LNCaP clone FGC (cell line): ENCODE data around the gene JAG1.

Experiments
- DNase-seq: peaks from one replicate; pipeline ENCODE4 v3.0.0-alpha.2; 2011; ENCODE audit warnings: low read depth
- H3K4me3 ChIP-seq: 2 replicates; pipeline ENCODE4 v1.5.1; 2011; ENCODE audit warnings: mild to moderate bottlenecking, low read depth, low read length, control low read depth
- CTCF ChIP-seq: IDR thresholded peaks from 2 replicates; pipeline ENCODE4 v1.5.1; 2012; ENCODE audit warnings: mild to moderate bottlenecking; ENCODE audit not compliant: control insufficient read depth, insufficient read depth; ENCODE audit errors: extremely low read depth

The JAG1 gene

GRCh38 chr20:10649080-10649796 lies 24.6 kb downstream of the JAG1 start:
- H3K4me3 ChIP-seq, result no peak overlapping the region
- no peak for TF ChIP-seq CTCF
- DNase-seq, result no peak

- no peak overlapping the region for H3K4me3 ChIP-seq
- TF ChIP-seq CTCF, result no peak
- no peak for DNase-seq
Observed at GRCh38 chr20:10648651-10649050, 25.1 kb downstream of the JAG1 start.

- no peak for TF ChIP-seq CTCF
- no peak for DNase-seq
- no peak overlapping the region for H3K4me3 ChIP-seq
Observed at GRCh38 chr20:10647909-10648308, 25.9 kb downstream of the JAG1 start.

- DNase-seq, result no peak
- H3K4me3 ChIP-seq, result no peak overlapping the region
- TF ChIP-seq CTCF, result peak; percentile 50
Observed at GRCh38 chr20:10647471-10647870, 26.3 kb downstream of the JAG1 start.

- DNase-seq, result no peak
- no peak overlapping the region for H3K4me3 ChIP-seq
- TF ChIP-seq CTCF, result no peak
Observed at GRCh38 chr20:10646886-10647420, 26.8 kb downstream of the JAG1 start.

GRCh38 chr20:10646006-10646405 lies 27.8 kb downstream of the JAG1 start:
- DNase-seq, result no peak
- no peak for TF ChIP-seq CTCF
- no peak overlapping the region for H3K4me3 ChIP-seq

GRCh38 chr20:10645205-10645570 lies 28.6 kb downstream of the JAG1 start:
- H3K4me3 ChIP-seq, result no peak overlapping the region
- no peak for DNase-seq
- no peak for TF ChIP-seq CTCF
